NAMALWA (cell line): Measurements from ENCODE around the gene PARD3.
"Not testable (repeated sequence)": the region's sequence is repeated elsewhere in the genome, so short reads cannot be mapped to it uniquely, and the experiment has no call there.

ENCODE experiments used
- DNase-seq: peaks from one replicate; pipeline ENCODE4 v3.0.0-alpha.2; 2015; ENCODE audit warnings: low spot score

The PARD3 gene

DNA sequence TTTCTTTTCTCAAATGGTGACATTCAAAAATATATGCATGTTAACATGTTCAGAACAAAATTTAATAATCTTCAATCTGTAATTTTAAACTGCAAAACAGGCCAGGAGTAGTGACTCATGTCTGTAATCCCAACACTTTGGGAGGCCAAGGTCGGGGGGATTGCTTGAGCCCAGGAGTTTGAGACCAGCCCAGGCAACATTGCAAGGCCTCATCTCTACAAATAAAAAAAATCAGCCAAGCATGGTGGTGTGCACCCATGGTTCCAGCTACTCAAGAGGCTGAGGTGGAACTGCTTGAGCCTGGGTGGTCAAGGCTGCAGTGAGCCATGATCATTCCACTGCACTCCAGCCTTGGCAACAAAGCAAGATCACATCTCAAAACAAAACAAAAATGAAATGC, 394.3 kb downstream of the PARD3 start:
- DNase-seq = no peak

DNA sequence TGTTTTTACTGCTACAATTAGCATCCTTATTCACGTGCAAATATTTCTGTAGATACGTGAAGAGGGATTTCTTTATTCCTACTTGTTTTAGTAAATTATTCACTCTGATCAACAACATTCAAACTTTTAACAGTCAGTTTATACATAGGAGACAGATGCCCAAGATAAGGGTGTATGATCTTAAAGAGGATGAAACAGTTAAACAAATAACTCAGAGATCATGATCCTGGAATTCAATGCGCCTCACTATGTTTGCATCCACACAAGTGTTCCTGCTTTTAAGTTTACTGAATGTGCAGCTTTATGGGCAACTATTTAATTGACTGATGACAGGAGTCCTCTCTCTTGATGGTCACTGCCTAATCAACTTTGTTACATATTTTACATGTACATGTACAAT, 394.8 kb downstream of the PARD3 start:
- no peak for DNase-seq

DNA sequence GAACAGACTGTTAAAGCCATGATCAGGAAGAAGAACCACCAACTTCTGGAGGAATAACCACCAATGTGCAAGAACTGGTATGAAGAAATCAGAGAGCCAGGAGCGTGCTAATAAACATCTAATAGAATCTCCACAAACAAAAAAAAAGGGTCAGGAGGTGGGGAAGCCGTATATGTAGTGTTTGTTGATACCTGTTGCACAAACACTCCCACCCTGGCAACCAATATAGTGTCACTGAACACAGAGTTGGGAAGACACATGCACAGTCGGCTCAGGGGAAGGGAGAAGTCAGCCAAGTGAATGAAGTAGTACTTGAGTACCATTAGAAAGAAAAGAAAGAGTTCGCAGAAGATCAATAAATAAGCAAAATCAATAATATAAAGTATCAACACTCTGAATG, 400.1 kb downstream of the PARD3 start:
- no peak for DNase-seq

DNA sequence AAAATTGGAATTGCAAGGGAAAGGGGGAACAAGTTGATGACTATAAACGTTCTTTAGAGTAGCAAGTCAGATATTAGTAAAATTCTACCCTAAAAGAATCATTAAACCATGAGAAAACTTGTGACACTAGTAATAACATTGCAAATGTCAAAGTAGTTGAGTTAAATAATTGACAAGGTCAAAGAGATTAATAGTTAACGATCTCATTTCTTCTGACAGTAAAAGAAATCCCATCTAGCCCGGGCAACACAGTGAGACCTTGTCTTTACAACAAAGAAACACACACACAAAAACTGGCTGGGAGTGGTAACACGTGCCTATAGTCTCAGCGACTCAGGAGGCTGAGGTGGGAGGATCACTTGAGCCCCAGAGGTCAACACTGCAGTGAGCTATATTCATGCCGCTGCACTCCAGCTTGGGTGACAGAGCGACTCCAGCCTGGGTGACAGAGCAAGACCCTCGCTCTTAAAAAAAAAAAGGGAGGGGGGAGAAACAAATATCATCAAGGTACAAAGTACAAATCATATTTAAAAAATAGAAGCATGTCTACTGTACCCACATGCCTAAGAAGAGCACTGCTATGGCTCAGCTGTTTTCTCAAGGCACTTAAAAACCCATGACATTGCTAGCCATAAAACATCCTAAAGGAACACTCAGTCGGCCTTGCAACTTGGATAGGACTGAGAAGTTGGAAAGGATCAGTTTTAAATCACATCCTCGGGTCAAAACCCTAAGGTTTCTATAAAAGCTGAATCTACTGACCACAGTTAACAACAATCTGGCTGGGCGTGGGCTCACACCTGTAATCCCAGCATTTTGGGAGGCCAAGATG, 401.1 kb downstream of the PARD3 start:
- DNase-seq = no peak

- no peak for DNase-seq
Observed at GRCh38 chr10:34413214-34413613, 401.9 kb downstream of the PARD3 start.

- DNase-seq = no peak
Observed at GRCh38 chr10:34408956-34409355, 406.1 kb downstream of the PARD3 start.

GRCh38 chr10:34408381-34408780, 406.7 kb downstream of the PARD3 start:
- no peak for DNase-seq

DNA sequence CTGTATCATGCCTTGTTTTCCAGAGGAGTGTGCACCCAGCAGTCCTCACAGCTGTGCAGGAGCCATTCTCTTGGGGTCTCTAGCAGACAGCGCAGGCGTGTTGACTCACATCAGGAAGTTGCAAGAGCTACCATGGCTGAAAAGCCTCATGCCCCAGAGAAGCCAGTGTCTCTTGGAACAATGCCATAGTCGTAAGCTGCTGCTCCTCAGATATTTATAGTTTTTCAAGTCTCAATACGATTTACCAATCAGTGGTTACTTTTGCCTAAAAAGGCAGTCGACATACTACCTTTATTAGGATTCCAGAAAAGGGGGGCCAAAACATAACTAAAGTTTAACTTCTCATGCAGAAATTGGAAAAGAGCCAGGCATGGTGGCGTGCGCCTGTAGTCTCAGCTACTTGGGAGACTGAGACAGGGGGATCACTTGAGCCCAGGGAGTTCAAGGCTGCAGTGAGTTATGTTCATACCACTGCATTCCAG, 407.7 kb downstream of the PARD3 start:
- DNase-seq = no peak

DNA sequence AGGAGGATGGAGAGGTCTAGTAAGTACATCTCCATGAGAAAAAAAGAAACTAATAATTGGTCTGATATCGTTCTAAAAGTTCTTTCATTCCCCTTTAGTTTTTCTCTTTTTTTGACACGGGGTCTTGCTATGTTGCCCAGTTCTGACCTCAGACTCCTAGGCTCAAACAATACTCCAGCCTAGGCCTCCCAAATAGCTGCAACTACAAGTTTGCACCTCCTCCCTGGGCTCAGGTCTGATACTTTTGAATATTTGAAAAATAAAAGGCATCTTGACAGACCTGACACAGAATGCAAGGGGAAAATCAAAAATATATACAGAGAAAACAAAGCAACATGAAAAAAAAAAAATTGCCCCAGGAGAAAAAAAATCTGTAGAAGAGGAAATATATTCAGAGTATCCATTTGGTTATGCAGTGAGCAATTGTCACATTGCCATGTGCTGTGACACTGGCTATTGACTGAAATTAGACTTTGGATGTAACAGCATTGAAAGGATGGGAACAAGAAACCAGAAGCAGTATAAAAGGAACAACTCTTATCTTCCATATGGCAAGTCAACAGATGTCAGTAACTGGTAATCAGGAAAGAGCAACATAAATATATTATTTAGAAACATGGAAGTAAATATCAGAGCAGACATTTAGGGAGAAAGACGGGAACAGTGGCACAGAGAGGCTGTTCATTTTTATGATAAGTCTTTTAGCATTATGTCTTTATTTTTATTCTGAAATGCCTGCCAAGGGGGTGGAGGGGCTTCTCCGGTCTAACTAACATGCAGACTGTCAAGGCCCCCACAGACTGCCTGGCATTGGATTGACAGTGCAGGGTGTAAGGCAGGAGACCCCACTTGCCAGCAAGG, 408.4 kb downstream of the PARD3 start:
- no peak for DNase-seq

- DNase-seq = no peak
Observed at GRCh38 chr10:34405611-34406462, 409.3 kb downstream of the PARD3 start.

GRCh38 chr10:34403512-34403911, 411.6 kb downstream of the PARD3 start:
- DNase-seq = no peak

GRCh38 chr10:34400075-34400474, 415.0 kb downstream of the PARD3 start:
- DNase-seq = no peak

- no peak for DNase-seq
Observed at GRCh38 chr10:34399013-34399412, 416.1 kb downstream of the PARD3 start.

DNA sequence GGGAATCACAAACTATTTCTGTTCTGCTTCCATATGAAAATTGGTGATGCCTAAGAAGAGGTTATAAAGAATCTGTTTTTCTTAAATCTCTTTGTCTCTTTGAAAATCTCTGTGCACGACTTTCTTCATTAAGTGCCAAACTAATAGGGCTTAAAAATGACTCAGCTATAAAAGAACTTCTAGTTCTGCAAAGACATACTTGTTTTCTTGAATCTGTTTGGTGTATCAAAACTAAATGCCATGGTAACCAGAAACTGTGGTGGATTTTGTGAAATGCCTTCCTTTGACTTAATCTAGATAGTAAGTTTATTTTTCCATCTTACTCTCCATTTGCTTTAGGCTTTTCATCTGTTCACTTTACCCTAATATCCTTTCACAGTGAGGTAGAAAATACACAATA, 417.8 kb downstream of the PARD3 start:
- DNase-seq = no peak

GRCh38 chr10:34396663-34397062, 418.4 kb downstream of the PARD3 start:
- DNase-seq = no peak

GRCh38 chr10:34392641-34393170, 422.4 kb downstream of the PARD3 start:
- no peak for DNase-seq

DNA sequence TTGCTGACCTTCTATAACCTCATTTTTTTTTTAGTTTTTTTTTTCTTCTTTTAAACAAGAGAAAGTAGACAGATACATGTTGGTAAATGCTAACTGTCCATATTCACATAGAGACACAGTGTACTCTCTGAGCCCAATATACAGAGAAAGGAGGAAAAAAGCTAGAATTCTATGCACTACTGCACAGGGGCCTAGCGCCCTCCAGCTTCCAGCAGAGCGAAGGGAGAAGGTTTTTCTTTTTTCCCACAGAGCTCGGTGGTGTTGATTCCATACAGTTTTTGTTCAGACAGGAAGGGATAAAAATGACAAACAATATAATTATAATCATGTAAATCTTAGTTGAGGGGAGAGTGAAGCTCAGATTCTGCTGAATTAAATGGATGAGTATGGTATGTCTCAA, 423.9 kb downstream of the PARD3 start:
- DNase-seq = not testable (repeated sequence)

DNA sequence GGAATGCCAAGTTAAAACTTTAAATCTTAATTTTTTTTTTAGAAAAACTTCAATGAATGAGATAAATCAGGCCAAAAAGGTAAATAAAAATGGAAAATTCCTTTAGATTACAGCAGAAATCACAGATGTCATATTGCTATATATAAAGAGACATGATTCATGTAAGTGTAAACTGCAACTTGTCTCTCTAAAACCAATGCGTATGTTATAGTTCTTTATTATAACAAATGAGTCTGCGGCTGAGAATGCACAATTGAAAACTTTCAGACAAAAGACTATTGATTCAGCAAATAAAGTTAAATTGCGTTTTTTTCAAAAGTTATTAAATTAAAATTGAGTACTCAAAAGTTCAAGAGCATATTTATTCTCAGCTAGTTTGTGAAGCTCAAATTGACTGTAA, 425.3 kb downstream of the PARD3 start:
- no peak for DNase-seq

- no peak for DNase-seq
Observed at GRCh38 chr10:34386921-34387320, 428.2 kb downstream of the PARD3 start.

DNA sequence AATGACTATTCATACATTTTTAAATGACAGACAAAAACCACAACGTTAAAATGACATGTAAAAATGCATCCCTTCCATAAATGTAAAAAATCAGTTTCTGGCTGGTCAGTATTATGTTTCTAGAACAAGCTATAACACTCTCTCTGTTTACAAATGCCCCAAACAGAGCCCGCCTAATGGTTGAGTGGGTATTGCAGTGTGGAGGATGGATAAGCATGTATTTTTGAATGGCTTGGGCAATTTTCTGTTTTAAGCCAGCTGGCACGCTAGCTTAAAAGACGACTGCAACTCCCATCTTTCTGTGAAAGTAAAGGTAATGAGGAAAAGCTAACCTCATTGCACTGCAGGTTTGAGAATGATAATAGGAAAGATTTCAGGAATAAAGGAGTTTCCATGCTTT, 430.7 kb downstream of the PARD3 start:
- DNase-seq = no peak

- no peak for DNase-seq
Observed at GRCh38 chr10:34382626-34383025, 432.5 kb downstream of the PARD3 start.

GRCh38 chr10:34380856-34381255, 434.2 kb downstream of the PARD3 start:
- DNase-seq = no peak
